ENCODE results near the gene HDAC7.

DNA sequence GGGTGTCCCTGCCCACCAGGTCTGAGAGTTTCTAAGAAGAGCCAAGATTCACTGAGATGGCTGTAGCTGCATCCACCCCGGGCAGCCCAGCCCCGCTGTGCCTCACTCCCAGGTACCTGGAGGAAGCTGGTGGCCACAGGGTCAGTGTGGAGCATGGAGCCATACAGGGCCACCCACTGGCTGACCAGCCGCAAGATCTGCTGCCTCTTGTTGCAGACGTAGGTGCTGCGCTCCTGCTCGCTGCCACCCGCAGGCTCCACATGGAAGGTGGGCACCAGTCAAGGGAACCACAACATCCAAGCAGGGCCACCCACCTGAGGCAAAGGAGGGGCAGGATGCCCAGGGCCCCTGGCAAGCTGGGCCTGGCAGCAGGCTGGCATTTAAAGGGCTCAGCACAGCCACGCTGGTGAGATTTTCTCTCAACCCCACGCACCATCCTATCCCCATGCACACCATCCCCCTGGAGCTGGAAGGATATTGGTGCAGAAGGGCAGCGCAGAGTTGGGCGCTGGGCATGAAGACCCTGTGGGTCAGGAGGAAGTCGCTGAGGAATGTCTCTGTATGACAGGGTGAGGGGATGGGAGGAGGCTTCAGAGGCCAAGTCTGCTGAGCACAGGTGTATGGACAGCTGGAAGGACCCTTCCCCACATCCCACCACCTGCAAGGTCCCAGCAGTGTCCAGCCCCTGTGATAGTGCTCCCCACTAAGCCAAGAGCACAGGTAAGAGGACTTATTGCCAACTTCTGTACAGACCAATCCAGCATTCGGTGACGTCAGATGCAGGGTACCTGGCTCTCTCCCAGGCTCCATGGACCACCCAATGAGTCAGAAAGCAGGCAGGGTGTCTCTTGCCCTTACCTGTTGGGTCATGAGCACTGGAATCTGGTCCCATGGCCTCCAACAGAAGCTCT, 71.9 kb downstream of the HDAC7 start:
- TF ChIP-seq, protein P1, sequence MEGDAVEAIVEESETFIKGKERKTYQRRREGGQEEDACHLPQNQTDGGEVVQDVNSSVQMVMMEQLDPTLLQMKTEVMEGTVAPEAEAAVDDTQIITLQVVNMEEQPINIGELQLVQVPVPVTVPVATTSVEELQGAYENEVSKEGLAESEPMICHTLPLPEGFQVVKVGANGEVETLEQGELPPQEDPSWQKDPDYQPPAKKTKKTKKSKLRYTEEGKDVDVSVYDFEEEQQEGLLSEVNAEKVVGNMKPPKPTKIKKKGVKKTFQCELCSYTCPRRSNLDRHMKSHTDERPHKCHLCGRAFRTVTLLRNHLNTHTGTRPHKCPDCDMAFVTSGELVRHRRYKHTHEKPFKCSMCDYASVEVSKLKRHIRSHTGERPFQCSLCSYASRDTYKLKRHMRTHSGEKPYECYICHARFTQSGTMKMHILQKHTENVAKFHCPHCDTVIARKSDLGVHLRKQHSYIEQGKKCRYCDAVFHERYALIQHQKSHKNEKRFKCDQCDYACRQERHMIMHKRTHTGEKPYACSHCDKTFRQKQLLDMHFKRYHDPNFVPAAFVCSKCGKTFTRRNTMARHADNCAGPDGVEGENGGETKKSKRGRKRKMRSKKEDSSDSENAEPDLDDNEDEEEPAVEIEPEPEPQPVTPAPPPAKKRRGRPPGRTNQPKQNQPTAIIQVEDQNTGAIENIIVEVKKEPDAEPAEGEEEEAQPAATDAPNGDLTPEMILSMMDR (conservative IDR thresholded peaks at IDR 0.05; ENCODE audit: low read length): no peak
- TF ChIP-seq EZH2phosphoT487 (IDR thresholded peaks at IDR 0.05; ENCODE audit: borderline replicate concordance): no peak
